ENCODE measurements around the gene NT5C2.

DNA sequence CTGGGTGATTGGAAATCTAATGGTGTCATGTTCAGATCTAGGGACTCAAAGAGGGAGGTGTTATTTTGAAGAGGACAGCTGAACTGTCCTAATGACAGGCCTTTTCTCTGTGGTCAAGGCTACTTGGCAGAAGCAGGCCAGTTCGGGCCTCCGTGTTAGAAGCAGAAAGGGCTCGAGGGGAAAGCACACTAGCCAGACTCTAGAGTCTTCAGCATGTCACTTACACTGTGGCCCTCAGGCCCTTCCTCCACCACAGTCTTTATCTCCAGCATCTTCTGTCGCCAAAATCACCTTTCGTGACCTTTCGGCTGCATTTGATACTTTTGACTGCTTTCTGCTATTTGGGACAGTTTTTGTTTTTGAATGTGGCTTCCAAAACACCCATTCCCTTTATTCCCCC lies 151.7 kb downstream of the NT5C2 start:
- TF ChIP-seq, protein P1, sequence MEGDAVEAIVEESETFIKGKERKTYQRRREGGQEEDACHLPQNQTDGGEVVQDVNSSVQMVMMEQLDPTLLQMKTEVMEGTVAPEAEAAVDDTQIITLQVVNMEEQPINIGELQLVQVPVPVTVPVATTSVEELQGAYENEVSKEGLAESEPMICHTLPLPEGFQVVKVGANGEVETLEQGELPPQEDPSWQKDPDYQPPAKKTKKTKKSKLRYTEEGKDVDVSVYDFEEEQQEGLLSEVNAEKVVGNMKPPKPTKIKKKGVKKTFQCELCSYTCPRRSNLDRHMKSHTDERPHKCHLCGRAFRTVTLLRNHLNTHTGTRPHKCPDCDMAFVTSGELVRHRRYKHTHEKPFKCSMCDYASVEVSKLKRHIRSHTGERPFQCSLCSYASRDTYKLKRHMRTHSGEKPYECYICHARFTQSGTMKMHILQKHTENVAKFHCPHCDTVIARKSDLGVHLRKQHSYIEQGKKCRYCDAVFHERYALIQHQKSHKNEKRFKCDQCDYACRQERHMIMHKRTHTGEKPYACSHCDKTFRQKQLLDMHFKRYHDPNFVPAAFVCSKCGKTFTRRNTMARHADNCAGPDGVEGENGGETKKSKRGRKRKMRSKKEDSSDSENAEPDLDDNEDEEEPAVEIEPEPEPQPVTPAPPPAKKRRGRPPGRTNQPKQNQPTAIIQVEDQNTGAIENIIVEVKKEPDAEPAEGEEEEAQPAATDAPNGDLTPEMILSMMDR (IDR thresholded peaks at IDR 0.05), result no peak
- TF ChIP-seq ZFX (IDR thresholded peaks at IDR 0.05; ENCODE audit: borderline replicate concordance), result no peak
